Body of pancreas (tissue), 4 donors: Measurements from ENCODE around the gene ZNF331. TPM values are rescaled to one million over a fixed set of nuclear protein-coding genes. Genes with fewer than 3 reads are reported as not detected.

Experiments
- ATAC-seq: fragments of 150-250 bp; one replicate; pipeline ENCODE4 v1.9.1; 2016
- DNase-seq, 4 donors: peaks; one replicate each; pipeline ENCODE4 v3.0.0-alpha.2; 2019
- H3K27ac ChIP-seq, 4 donors: fragments of 200-600 bp; sonication (generic); 1 replicate in 3 of 4; 2 replicates in 1 of 4; pipeline versions ENCODE4 v1.5.1 to v1.6.1; 2016 to 2019; ENCODE audit warnings: mild to moderate bottlenecking in 1 of 4, mixed read lengths in 1 of 4, moderate library complexity in 1 of 4
- H3K27me3 ChIP-seq, 2 donors: fragments of 200-600 bp; sonication (generic); one replicate each; pipeline ENCODE4 v1.6.0; 2016; ENCODE audit warnings: mild to moderate bottlenecking in 1 of 2
- H3K36me3 ChIP-seq, 2 donors: fragments of 200-600 bp; sonication (generic); replicated peaks in 1 of 2; 2 replicates each; pipeline ENCODE4 v1.5.1; 2016; ENCODE audit warnings: low read depth in 2 of 2; ENCODE audit not compliant: insufficient read depth in 1 of 2
- H3K4me1 ChIP-seq: fragments of 200-600 bp; sonication (generic); one replicate; pipeline ENCODE4 v1.6.0; 2016
- H3K4me3 ChIP-seq, 2 donors: fragments of 200-600 bp; sonication (generic); 1 replicate in 1 of 2; 2 replicates in 1 of 2; pipeline ENCODE4 v1.5.1; 2016 to 2019
- H3K9me3 ChIP-seq, 3 donors: fragments of 200-600 bp; sonication (generic); 1 replicate in 2 of 3; 2 replicates in 1 of 3; pipeline ENCODE4 v1.5.1; 2016
- POLR2A ChIP-seq, 3 donors: fragments of 450-650 bp; IDR thresholded peaks; one replicate each; pipeline ENCODE4 v1.6.1; 2016; ENCODE audit warnings: antibody characterized with exemption in 3 of 3, mild to moderate bottlenecking in 2 of 3
- WGBS, 2 donors: methylation state at CpG; one replicate each; pipeline ENCODE4 v1.1.5; 2017; 5-methylcytosine and 5-hydroxymethylcytosine counted together
- intact Hi-C: fragments of 100-400 bp; cut with DNase I; formaldehyde crosslinking; loops from one replicate; pipeline ENCODE4 v1.15.1; 2023
- total RNA-seq, 2 donors: library from RNA; depleted of rRNA; stranded (reverse); fragments of >200 nt; gene quantifications; one replicate each; pipeline ENCODE4 v1.1.0, GENCODE V29; 2016
- TF ChIP-seq, protein P1 (sequence below), 7 experiments: fragments of 450-650 bp in 4 of 7; fragments of 200-600 bp in 3 of 7; sonication (generic) in 3 of 7; IDR thresholded peaks; one replicate each; pipeline ENCODE4 v1.5.1; 2016 to 2019; ENCODE audit warnings: antibody characterized with exemption in 7 of 7

ZNF331 gene
- total RNA-seq, 2 donors from 2014 or later = 14.8 to 37.6 TPM

DNA sequence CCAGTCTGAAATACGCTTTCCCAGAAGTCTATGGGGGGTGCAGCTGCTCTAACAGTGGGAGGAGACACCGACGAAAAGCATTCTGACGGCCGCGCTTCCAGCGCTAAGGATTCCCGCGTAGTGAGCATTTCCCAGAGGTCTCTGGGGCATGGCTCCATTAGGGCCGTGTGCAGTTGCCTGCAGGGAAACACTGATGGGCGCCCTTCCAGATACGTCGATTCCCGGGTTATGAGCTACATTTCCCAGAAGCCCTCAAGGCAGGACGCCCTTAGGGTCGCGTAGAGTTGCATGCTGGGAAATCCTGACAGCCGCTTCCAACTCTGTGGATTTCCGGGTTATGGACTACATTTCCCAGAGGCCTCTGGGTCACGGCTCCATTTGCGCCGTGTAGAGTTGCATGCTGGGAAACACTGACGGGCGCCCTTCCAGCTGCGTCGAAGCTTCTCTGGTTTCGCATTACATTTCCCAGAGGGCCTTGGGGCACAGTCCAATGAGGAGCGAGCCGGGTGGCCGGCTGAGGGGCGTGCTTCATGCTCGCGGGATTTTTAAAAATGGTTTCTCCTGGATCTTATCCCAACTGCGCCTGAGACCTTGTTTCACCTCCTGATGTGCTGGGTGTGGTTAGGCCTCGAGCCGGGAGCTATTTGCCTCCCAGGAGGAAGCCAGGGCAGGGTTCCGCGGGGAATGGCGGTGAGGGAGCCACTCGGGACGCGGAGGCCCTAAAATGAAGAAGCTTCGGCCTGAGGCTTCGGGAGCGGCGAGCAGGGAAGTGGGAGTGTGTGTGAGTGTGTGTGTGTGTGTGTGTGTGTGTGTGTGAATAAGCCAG lies 17.2 kb upstream of the ZNF331 start:
- no peaks in the 10 kb centered on the region for H3K9me3 ChIP-seq
- peak; percentile 91 to 98 (median 96) for DNase-seq
- no peaks in the 10 kb centered on the region for H3K27me3 ChIP-seq
- peak overlapping the region in 1 of 2 donors; percentile 40 for H3K4me3 ChIP-seq
- TF ChIP-seq, protein P1, sequence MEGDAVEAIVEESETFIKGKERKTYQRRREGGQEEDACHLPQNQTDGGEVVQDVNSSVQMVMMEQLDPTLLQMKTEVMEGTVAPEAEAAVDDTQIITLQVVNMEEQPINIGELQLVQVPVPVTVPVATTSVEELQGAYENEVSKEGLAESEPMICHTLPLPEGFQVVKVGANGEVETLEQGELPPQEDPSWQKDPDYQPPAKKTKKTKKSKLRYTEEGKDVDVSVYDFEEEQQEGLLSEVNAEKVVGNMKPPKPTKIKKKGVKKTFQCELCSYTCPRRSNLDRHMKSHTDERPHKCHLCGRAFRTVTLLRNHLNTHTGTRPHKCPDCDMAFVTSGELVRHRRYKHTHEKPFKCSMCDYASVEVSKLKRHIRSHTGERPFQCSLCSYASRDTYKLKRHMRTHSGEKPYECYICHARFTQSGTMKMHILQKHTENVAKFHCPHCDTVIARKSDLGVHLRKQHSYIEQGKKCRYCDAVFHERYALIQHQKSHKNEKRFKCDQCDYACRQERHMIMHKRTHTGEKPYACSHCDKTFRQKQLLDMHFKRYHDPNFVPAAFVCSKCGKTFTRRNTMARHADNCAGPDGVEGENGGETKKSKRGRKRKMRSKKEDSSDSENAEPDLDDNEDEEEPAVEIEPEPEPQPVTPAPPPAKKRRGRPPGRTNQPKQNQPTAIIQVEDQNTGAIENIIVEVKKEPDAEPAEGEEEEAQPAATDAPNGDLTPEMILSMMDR (IDR thresholded peaks at IDR 0.05) = no peak
- TF ChIP-seq POLR2A (IDR thresholded peaks at IDR 0.05) = peak in 2 of 3 donors; percentile 33 to 34
- H3K36me3 ChIP-seq = no peaks in the 10 kb centered on the region
- ATAC-seq = peak; percentile 97
- 1% methylated on average over 10 to 46 of the region's 46 CpGs for WGBS, 2 donors
- intact Hi-C loops = no loop called here
- peaks cover 16% of the 10 kb centered on the region for H3K4me1 ChIP-seq
- peak overlapping the region; percentile 22 to 91 (median 68) for H3K27ac ChIP-seq

DNA sequence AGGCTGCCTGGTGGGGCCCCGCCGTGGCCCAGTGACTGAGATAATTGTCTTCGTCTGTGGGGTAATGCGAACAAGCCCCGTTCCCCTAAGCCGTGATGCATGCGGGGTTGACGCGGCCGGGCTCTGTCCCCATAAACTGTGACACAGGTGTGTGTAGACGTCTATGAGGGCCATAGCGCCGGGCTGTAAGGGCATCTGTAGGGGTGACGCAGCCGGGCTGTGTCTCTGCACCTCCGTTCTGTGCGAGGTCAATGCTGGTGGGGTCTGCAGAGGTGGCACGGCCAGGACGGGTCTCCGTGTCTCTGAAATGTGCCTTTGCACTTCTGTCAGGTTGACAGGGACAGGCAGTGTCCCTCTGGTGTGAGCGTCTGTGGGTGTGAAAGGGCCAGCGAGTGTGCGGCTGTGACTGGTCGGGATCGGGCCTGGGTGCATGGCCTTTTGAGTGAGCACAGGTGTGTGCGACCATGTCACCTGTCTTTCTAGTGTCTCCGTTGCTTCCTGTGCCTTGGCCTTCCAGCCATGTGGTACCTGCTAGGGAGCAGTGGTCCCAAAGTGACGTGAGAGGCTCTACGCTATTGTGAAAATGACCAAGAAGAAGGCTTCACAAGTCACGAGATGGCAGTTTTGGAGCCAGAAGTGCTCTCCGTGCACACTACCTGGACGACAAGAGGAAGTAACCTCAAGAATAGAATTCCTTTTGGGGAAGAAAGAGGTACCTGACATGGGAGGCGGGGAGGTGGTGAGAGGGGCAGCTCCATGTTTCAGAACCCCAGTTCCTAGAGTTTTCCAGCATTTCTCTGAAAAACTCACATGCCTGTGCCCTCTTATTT lies 16.4 kb upstream of the ZNF331 start:
- intact Hi-C loops = no loop called here
- ATAC-seq = no peak
- TF ChIP-seq, protein P1 (IDR thresholded peaks at IDR 0.05) = no peak
- no peak for TF ChIP-seq POLR2A (IDR thresholded peaks at IDR 0.05)

DNA sequence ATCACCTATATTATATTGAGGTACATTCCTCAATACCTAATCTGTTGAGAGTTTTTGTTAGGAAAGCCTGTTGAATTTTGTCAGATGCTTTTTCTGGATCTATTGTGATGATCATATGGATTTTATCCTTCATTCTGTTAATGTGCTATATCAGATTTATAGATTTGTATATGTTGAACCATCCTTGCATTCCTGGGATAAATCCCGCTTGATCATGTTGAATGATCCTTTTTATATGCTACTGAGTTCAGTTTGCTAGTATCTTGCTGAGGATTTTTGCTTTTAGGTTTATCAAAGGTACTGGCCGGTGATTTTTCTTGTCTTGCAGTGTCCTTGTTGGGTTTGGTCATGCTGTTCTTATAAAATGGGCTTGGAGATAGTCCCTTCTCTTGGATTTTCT lies 12.0 kb upstream of the ZNF331 start:
- DNase-seq (no peak), ATAC-seq (no peak)

More for the DNA sequence above, 16.4 kb upstream of the ZNF331 start:
- DNase-seq = peak in 1 of 4 donors; percentile 18
- WGBS, 2 donors = 18 to 27% methylated on average over 27 to 33 of the region's 33 CpGs
- peaks cover 16% of the 10 kb centered on the region for H3K4me1 ChIP-seq
- H3K27me3 ChIP-seq = no peaks in the 10 kb centered on the region
- no peaks in the 10 kb centered on the region for H3K9me3 ChIP-seq
- H3K4me3 ChIP-seq = peak overlapping the region in 1 of 2 donors; percentile 40
- no peaks in the 10 kb centered on the region for H3K36me3 ChIP-seq
- H3K27ac ChIP-seq = peak overlapping the region in 1 of 4 donors; percentile 91

DNA sequence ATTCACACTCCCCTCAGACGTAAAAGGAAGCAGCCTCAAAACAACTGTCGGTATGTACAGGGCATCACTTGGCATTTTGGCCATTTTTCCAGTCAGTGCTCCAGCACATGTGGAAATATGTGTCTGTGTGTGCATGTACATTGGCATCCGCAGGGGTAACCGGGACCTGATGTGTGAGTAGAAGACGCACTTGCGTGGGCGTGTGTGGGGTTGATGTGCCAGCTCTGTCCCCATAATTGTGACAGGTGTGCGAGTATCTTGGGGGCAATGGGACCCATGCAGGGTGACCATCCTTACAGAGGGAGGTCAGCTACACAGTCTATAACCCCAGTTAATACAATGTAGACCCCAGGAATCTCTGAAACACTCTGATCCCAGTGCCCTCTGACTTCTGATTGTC lies 7.3 kb upstream of the ZNF331 start:
- no peak overlapping the region for H3K4me3 ChIP-seq
- no peaks in the 10 kb centered on the region for H3K9me3 ChIP-seq
- H3K27ac ChIP-seq = no peak overlapping the region
- WGBS, 2 donors = 95% methylated on average over 8 of the region's 8 CpGs
- DNase-seq (no peak), ATAC-seq (no peak)
- no peaks in the 10 kb centered on the region for H3K36me3 ChIP-seq
- H3K4me1 ChIP-seq = peaks cover 6% of the 10 kb centered on the region
- intact Hi-C loops = no loop called here
- H3K27me3 ChIP-seq = no peaks in the 10 kb centered on the region
- TF ChIP-seq, protein P1 (IDR thresholded peaks at IDR 0.05) = no peak
- no peak for TF ChIP-seq POLR2A (IDR thresholded peaks at IDR 0.05)

More for the DNA sequence above, 12.0 kb upstream of the ZNF331 start:
- Histone ChIP-seq H3K9me3 (no peaks in the 10 kb centered on the region), H3K27me3 (no peaks in the 10 kb centered on the region), H3K4me1 (peaks cover 10% of the 10 kb centered on the region), H3K36me3 (no peaks in the 10 kb centered on the region), H3K4me3 (no peak overlapping the region), H3K27ac (no peak overlapping the region)
- intact Hi-C loops = no loop called here
- 89 to 98% methylated on average over 2 of the region's 2 CpGs for WGBS, 2 donors
- TF ChIP-seq POLR2A (IDR thresholded peaks at IDR 0.05) = no peak
- TF ChIP-seq, protein P1 (IDR thresholded peaks at IDR 0.05) = no peak
